Neural progenitor cell (in vitro differentiated cells): ENCODE results near the gene IDH3B.

Source experiments
- EZH2 ChIP-seq: fragments of 200-600 bp; sonication (generic); IDR thresholded peaks from 2 replicates; pipeline ENCODE4 v1.6.1; 2017; ENCODE audit warnings: antibody characterized with exemption, mild to moderate bottlenecking, moderate library complexity
- EZH2phosphoT487 ChIP-seq: fragments of 200-600 bp; sonication (generic); IDR thresholded peaks from 2 replicates; pipeline ENCODE4 v1.6.1; 2017; ENCODE audit warnings: antibody characterized with exemption
- TF ChIP-seq, protein P1 (sequence below): fragments of 200-600 bp; sonication (generic); IDR thresholded peaks from 2 replicates; pipeline ENCODE4 v1.5.1; 2017; ENCODE audit warnings: antibody characterized with exemption, mild to moderate bottlenecking

DNA sequence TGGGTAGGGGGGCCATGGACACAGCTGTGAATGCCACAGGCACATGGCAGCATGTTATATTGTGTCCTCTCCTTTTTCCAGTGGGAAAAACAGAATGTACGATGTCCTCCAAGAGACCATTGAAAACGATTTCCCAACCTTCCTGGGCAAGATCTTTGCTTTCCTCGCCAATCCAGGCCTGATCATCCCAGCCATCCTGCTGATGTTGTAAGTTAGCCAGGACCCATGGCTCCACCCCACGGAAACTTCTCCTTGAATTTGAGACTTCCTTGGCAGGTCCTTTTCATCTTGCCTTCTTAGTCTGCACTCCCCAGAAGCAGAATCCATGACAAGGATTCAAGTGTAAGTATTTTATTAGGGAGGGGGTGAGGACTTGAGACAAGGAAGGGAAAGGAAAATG, 39.8 kb downstream of the IDH3B start:
- TF ChIP-seq, protein P1, sequence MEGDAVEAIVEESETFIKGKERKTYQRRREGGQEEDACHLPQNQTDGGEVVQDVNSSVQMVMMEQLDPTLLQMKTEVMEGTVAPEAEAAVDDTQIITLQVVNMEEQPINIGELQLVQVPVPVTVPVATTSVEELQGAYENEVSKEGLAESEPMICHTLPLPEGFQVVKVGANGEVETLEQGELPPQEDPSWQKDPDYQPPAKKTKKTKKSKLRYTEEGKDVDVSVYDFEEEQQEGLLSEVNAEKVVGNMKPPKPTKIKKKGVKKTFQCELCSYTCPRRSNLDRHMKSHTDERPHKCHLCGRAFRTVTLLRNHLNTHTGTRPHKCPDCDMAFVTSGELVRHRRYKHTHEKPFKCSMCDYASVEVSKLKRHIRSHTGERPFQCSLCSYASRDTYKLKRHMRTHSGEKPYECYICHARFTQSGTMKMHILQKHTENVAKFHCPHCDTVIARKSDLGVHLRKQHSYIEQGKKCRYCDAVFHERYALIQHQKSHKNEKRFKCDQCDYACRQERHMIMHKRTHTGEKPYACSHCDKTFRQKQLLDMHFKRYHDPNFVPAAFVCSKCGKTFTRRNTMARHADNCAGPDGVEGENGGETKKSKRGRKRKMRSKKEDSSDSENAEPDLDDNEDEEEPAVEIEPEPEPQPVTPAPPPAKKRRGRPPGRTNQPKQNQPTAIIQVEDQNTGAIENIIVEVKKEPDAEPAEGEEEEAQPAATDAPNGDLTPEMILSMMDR: no peak
- TF ChIP-seq EZH2phosphoT487 (no peak), EZH2 (no peak)
